ENCODE measurements around the gene KAZN.

KAZN gene

DNA sequence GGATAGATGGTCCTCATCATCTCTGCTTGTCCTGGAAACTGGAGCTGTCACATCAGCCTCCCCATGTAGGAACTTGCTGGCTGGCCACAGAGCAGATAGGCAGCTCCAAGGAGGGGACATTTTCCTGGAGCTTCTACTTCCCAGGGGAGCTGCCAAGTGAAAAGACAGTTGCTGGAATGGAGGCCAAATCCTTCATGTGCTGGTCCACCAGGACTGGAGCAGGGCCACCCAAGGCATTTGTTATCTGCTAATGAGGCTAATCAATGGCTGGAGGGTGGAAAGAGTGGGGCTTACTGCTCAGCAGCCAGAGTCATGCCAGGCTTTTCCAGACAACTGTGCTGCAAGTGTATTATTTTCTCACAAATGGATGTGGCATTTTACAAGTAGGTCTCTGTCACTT lies 22.5 kb downstream of the KAZN start:
- H3K4me1 ChIP-seq (ENCODE audit: control insufficient read depth in 1 of 2, insufficient read depth in 1 of 2, low read depth in 1 of 2, low read length in 1 of 2) = no peaks in the 10 kb centered on the region
- H3K27me3 ChIP-seq = no peaks in the 10 kb centered on the region
- H3K9me3 ChIP-seq = no peaks in the 10 kb centered on the region
- no peak overlapping the region for H3K4me3 ChIP-seq (ENCODE audit: low read depth in 1 of 2, low read length in 1 of 2)
- no peak overlapping the region for H3K27ac ChIP-seq
- TF ChIP-seq CTCF (IDR thresholded peaks at IDR 0.05) = no peak
- no peaks in the 10 kb centered on the region for H3K36me3 ChIP-seq

GRCh38 chr1:14623090-14623489 lies 24.6 kb downstream of the KAZN start:
- Histone ChIP-seq H3K27ac (no peak overlapping the region), H3K36me3 (no peaks in the 10 kb centered on the region), H3K9me3 (no peaks in the 10 kb centered on the region), H3K4me3 (ENCODE audit: low read depth in 1 of 2, low read length in 1 of 2) (no peak overlapping the region), H3K27me3 (no peaks in the 10 kb centered on the region), H3K4me1 (ENCODE audit: control insufficient read depth in 1 of 2, insufficient read depth in 1 of 2, low read depth in 1 of 2, low read length in 1 of 2) (no peaks in the 10 kb centered on the region)
- TF ChIP-seq CTCF (IDR thresholded peaks at IDR 0.05) = no peak

DNA sequence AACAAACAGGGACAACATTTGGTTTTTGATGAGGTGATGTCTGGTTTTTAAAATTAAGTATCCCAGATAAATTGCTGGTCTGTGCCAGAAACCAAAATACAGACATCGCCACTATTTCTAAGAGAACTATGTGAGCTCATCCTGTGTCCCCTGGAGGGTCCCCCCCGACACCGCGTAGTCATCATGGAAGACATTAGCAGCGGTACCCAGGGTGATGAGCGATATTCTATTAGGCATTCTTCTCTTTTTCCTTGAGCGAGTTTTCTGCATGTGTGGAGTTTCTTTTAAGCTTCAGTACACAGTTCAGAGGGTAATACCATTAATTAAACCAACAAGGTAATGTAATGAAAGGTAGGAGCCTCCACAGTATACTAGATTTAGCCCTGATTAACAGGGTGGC lies 26.5 kb downstream of the KAZN start:
- Histone ChIP-seq H3K27me3 (no peaks in the 10 kb centered on the region), H3K4me1 (ENCODE audit: control insufficient read depth in 1 of 2, insufficient read depth in 1 of 2, low read depth in 1 of 2, low read length in 1 of 2) (no peaks in the 10 kb centered on the region), H3K9me3 (no peaks in the 10 kb centered on the region), H3K36me3 (no peaks in the 10 kb centered on the region), H3K4me3 (ENCODE audit: low read depth in 1 of 2, low read length in 1 of 2) (no peak overlapping the region), H3K27ac (no peak overlapping the region)
- no peak for TF ChIP-seq CTCF (IDR thresholded peaks at IDR 0.05)

GRCh38 chr1:14625572-14625971 lies 27.1 kb downstream of the KAZN start:
- TF ChIP-seq CTCF (IDR thresholded peaks at IDR 0.05) = no peak
- no peaks in the 10 kb centered on the region for H3K27me3 ChIP-seq
- H3K36me3 ChIP-seq = no peaks in the 10 kb centered on the region
- H3K9me3 ChIP-seq = no peaks in the 10 kb centered on the region
- H3K4me1 ChIP-seq (ENCODE audit: control insufficient read depth in 1 of 2, insufficient read depth in 1 of 2, low read depth in 1 of 2, low read length in 1 of 2) = no peaks in the 10 kb centered on the region
- no peak overlapping the region for H3K4me3 ChIP-seq (ENCODE audit: low read depth in 1 of 2, low read length in 1 of 2)
- no peak overlapping the region for H3K27ac ChIP-seq

DNA sequence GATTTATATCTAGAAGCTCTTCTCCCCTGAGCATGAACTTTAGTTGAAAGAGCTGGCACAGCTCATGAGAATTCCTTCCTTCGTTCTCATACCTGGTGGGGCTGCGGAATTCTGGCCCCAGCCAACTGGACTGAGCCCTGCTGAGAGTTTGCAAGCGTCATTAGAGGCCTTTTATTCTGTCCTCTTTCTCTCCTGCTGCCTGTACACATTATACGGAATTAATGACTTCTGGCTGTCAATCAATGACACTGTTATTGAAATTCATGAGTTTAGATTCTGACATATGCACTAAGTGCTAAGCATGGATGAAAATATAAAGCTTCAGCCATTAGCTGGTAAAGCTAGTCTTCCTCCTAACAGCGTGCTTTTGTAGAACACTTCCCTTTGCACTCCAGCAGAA lies 27.5 kb downstream of the KAZN start:
- Histone ChIP-seq H3K4me3 (ENCODE audit: low read depth in 1 of 2, low read length in 1 of 2) (no peak overlapping the region), H3K27ac (no peak overlapping the region), H3K27me3 (no peaks in the 10 kb centered on the region), H3K4me1 (ENCODE audit: control insufficient read depth in 1 of 2, insufficient read depth in 1 of 2, low read depth in 1 of 2, low read length in 1 of 2) (no peaks in the 10 kb centered on the region), H3K9me3 (no peaks in the 10 kb centered on the region), H3K36me3 (no peaks in the 10 kb centered on the region)
- TF ChIP-seq CTCF (IDR thresholded peaks at IDR 0.05) = no peak
